Activated CD8-positive, alpha-beta T cell treated with anti-CD3 and anti-CD28 coated beads for 36 hours (primary cell): ENCODE measurements around the gene AGBL3. TPM values are rescaled to one million over a fixed set of nuclear protein-coding genes. Genes with fewer than 3 reads are reported as not detected.

Source experiments
- ATAC-seq: fragments of 200-7000 bp; cut with Tn5 transposase; one replicate; pipeline ENCODE4 v1.10.0; 2021; ENCODE audit warnings: mild to moderate bottlenecking, moderate library complexity
- CTCF ChIA-PET: fragments of 350-600 bp; sonication (Branson Sonifier 250); formaldehyde crosslinking; loops from one replicate; lab custom pipeline; 2021; ENCODE audit warnings: antibody characterized with exemption; lab: Charles Lee
- POLR2A ChIA-PET: fragments of 350-600 bp; sonication (Branson Sonifier 250); formaldehyde crosslinking; loops from one replicate; lab custom pipeline; 2021; ENCODE audit warnings: antibody characterized with exemption; lab: Charles Lee
- DNase-seq: peaks from one replicate; pipeline ENCODE4 v3.0.0-alpha.2; 2020
- H3K27ac Mint-ChIP-seq: one replicate; pipeline ENCODE4 v1.8.0; 2021; ENCODE audit warnings: mild to moderate bottlenecking, mixed read lengths
- H3K27me3 Mint-ChIP-seq: one replicate; pipeline ENCODE4 v1.8.0; 2021; ENCODE audit warnings: mixed read lengths
- H3K36me3 Mint-ChIP-seq: one replicate; pipeline ENCODE4 v1.8.0; 2021; ENCODE audit warnings: low read depth, mixed read lengths
- H3K4me1 Mint-ChIP-seq: one replicate; pipeline ENCODE4 v1.8.0; 2021; ENCODE audit warnings: low read depth, mixed read lengths
- H3K4me3 Mint-ChIP-seq: one replicate; pipeline ENCODE4 v1.8.0; 2021; ENCODE audit warnings: mild to moderate bottlenecking, moderate library complexity, mixed read lengths
- H3K9me3 Mint-ChIP-seq: one replicate; pipeline ENCODE4 v1.8.0; 2021; ENCODE audit warnings: mixed read lengths
- CTCF ChIP-seq: fragments of 200-600 bp; IDR thresholded peaks from one replicate; pipeline ENCODE4 v1.8.0; 2022; ENCODE audit warnings: antibody characterized with exemption, mild to moderate bottlenecking
- intact Hi-C: fragments of 100-400 bp; cut with micrococcal nuclease; formaldehyde crosslinking; loops from one replicate; pipeline ENCODE4 v1.10.0; 2022
- total RNA-seq, 2 experiments: library from RNA; stranded (reverse); gene quantifications; one replicate each; pipeline ENCODE4 v1.2.3, GENCODE V29; 2021

AGBL3 gene
- total RNA-seq, 2 experiments from 2014 or later = 2.7 to 2.9 TPM

GRCh38 chr7:135147341-135147898 is 161.1 kb downstream of the AGBL3 start:
- DNase-seq (no peak), ATAC-seq (peak; percentile 15)
- Mint-ChIP-seq H3K36me3 (peaks cover 25% of the 10 kb centered on the region), H3K4me1 (peaks cover 57% of the 10 kb centered on the region), H3K27me3 (no peaks in the 10 kb centered on the region), H3K4me3 (peak overlapping the region; percentile 80), H3K27ac (peak overlapping the region; percentile 90), H3K9me3 (no peaks in the 10 kb centered on the region)
- no peak for TF ChIP-seq CTCF
- intact Hi-C loops = loop anchor here (5.0 kb wide), 1 partner anchor 160 kb away; the partner anchor contains the start of gene AGBL3
- POLR2A ChIA-PET = interaction anchor here (0.6 to 9.5 kb wide), 9 partner anchors 9 to 415 kb away, joined by 3 to 204 read pairs (median 4); partner anchors contain the start of genes AGBL3 and CYREN
- CTCF ChIA-PET = interaction anchor here (1.0 to 4.6 kb wide), 8 partner anchors 12 to 160 kb away, joined by 3 to 44 read pairs (median 4); partner anchors contain the start of genes AGBL3, CYREN and WDR91

GRCh38 chr7:135147899-135148721 is 161.8 kb downstream of the AGBL3 start, which contains the start of gene TMEM140:
TMEM140 (plus strand) TSS chr7:135148072; CDS start chr7:135164442, 16,370 bp downstream.
- TF ChIP-seq CTCF = no peak
- DNase-seq (peak; percentile 74), ATAC-seq (peak; percentile 81)
- H3K27ac Mint-ChIP-seq = peak within 1 kb of the TSS; percentile 90
- no peaks in the 10 kb centered on the region for H3K27me3 Mint-ChIP-seq
- CTCF ChIA-PET = interaction anchor here (1.0 to 4.6 kb wide), 7 partner anchors 13 to 161 kb away, joined by 3 to 44 read pairs (median 5); partner anchors contain the start of genes AGBL3 and CYREN
- H3K4me1 Mint-ChIP-seq = peaks cover 63% of the 10 kb centered on the region
- H3K36me3 Mint-ChIP-seq = peaks cover 32% of the 10 kb centered on the region
- intact Hi-C loops = loop anchor here (2.0 to 5.0 kb wide), 2 partner anchors 21 to 161 kb away; partner anchors contain the start of gene AGBL3
- H3K9me3 Mint-ChIP-seq = peaks cover 4% of the 10 kb centered on the region
- peak within 1 kb of the TSS; percentile 80 for H3K4me3 Mint-ChIP-seq
- POLR2A ChIA-PET = interaction anchor here (0.6 to 9.5 kb wide), 9 partner anchors 8 to 415 kb away, joined by 3 to 204 read pairs (median 4); partner anchors contain the start of genes AGBL3 and CYREN

- intact Hi-C loops = no loop called here
- Mint-ChIP-seq H3K9me3 (peaks cover 22% of the 10 kb centered on the region), H3K27ac (peak overlapping the region; percentile 66), H3K36me3 (peaks cover 49% of the 10 kb centered on the region), H3K27me3 (no peaks in the 10 kb centered on the region), H3K4me1 (peaks cover 73% of the 10 kb centered on the region), H3K4me3 (peak overlapping the region; percentile 80)
- TF ChIP-seq CTCF = no peak
- ChIA-PET POLR2A (interaction anchor here (9.5 kb wide), 1 partner anchor 16 kb away, joined by 204 read pairs; the partner anchor contains the start of gene CYREN), CTCF (interaction anchor here (1.4 to 4.6 kb wide), 4 partner anchors 18 to 163 kb away, joined by 4 to 21 read pairs (median 7); partner anchors contain the start of genes AGBL3 and CYREN)
- ATAC-seq (no peak), DNase-seq (no peak)
Observed at GRCh38 chr7:135150072-135150782, 163.9 kb downstream of the AGBL3 start.

GRCh38 chr7:135151132-135151531 is 164.8 kb downstream of the AGBL3 start:
- DNase-seq (no peak), ATAC-seq (no peak)
- intact Hi-C loops = no loop called here
- ChIA-PET POLR2A (interaction anchor here (0.6 to 9.5 kb wide), 5 partner anchors 15 to 506 kb away, joined by 3 to 204 read pairs (median 3); partner anchors contain the start of genes AGBL3 and CYREN), CTCF (interaction anchor here (1.3 to 2.5 kb wide), 4 partner anchors 17 to 164 kb away, joined by 4 to 8 read pairs (median 6); partner anchors contain the start of gene CYREN)
- peak overlapping the region; percentile 37 for H3K27ac Mint-ChIP-seq
- H3K4me1 Mint-ChIP-seq = peaks cover 66% of the 10 kb centered on the region
- TF ChIP-seq CTCF = no peak
- peaks cover 58% of the 10 kb centered on the region for H3K36me3 Mint-ChIP-seq
- no peak overlapping the region for H3K4me3 Mint-ChIP-seq
- peaks cover 30% of the 10 kb centered on the region for H3K9me3 Mint-ChIP-seq
- no peaks in the 10 kb centered on the region for H3K27me3 Mint-ChIP-seq
